Liver (tissue), 9 donors: ENCODE data around the gene PPFIBP2. TPM values are rescaled to one million over a fixed set of nuclear protein-coding genes. Genes with fewer than 3 reads are reported as not detected.

Experiments used
- DNase-seq: peaks from one replicate; pipeline ENCODE4 v3.0.0-alpha.2; 2017; ENCODE audit warnings: low spot score
- H3K27ac ChIP-seq, 2 donors: one replicate each; pipeline ENCODE4 v1.7.0; 2013; ENCODE audit warnings: inconsistent platforms in 2 of 2, low read length in 2 of 2, control low read depth in 1 of 2, low read depth in 1 of 2, mild to moderate bottlenecking in 1 of 2
- H3K27me3 ChIP-seq, 4 donors: one replicate each; pipeline versions ENCODE4 v1.6.1 to v1.7.0; 2013; ENCODE audit warnings: low read length in 3 of 4, inconsistent platforms in 1 of 4, mild to moderate bottlenecking in 1 of 4, moderate library complexity in 1 of 4; ENCODE audit not compliant: control insufficient read depth in 4 of 4, insufficient read depth in 4 of 4
- H3K36me3 ChIP-seq, 4 donors: one replicate each; pipeline versions ENCODE4 v1.6.1 to v1.7.0; 2013; ENCODE audit warnings: low read length in 3 of 4, mild to moderate bottlenecking in 3 of 4, low read depth in 1 of 4, moderate library complexity in 1 of 4; ENCODE audit not compliant: control insufficient read depth in 4 of 4, insufficient read depth in 3 of 4
- H3K4me1 ChIP-seq, 4 donors: one replicate each; pipeline versions ENCODE4 v1.6.1 to v1.7.0; 2013; ENCODE audit warnings: low read length in 3 of 4, mild to moderate bottlenecking in 3 of 4, moderate library complexity in 1 of 4; ENCODE audit not compliant: control insufficient read depth in 4 of 4, insufficient read depth in 4 of 4
- H3K4me3 ChIP-seq, 3 donors: one replicate each; pipeline versions ENCODE4 v1.6.1 to v1.7.0; 2013; ENCODE audit warnings: low read length in 3 of 3, control low read depth in 1 of 3, low read depth in 1 of 3, mild to moderate bottlenecking in 1 of 3
- H3K9ac ChIP-seq, 2 donors: one replicate each; pipeline ENCODE4 v1.7.0; 2013; ENCODE audit warnings: low read length in 2 of 2, mild to moderate bottlenecking in 2 of 2, moderate library complexity in 2 of 2, control low read depth in 1 of 2, low read depth in 1 of 2
- H3K9me3 ChIP-seq, 4 donors: one replicate each; pipeline versions ENCODE4 v1.6.1 to v1.7.0; 2013; ENCODE audit warnings: low read length in 3 of 4; ENCODE audit not compliant: control insufficient read depth in 4 of 4
- EGR1 ChIP-seq, 2 donors: IDR thresholded peaks; 2 replicates each; pipeline ENCODE4 v1.6.1; 2016 to 2018; ENCODE audit warnings: antibody characterized with exemption in 2 of 2, low read depth in 2 of 2
- FOXA1 ChIP-seq: IDR thresholded peaks from 2 replicates; pipeline ENCODE4 v1.6.1; 2016; ENCODE audit warnings: antibody characterized with exemption
- FOXA2 ChIP-seq: IDR thresholded peaks from 2 replicates; pipeline ENCODE4 v1.6.1; 2016; ENCODE audit warnings: antibody characterized with exemption
- GABPA ChIP-seq, 2 donors: IDR thresholded peaks in 1 of 2; conservative IDR thresholded peaks in 1 of 2; 2 replicates each; pipeline ENCODE4 v1.6.1; 2016; ENCODE audit warnings: antibody characterized with exemption in 2 of 2, mild to moderate bottlenecking in 1 of 2, moderate library complexity in 1 of 2
- HNF4A ChIP-seq, 2 donors: conservative IDR thresholded peaks; 2 replicates each; pipeline ENCODE4 v1.6.1; 2016; ENCODE audit warnings: antibody characterized with exemption in 2 of 2, mild to moderate bottlenecking in 2 of 2
- HNF4G ChIP-seq: IDR thresholded peaks from 2 replicates; pipeline ENCODE4 v1.6.1; 2016; ENCODE audit warnings: antibody characterized with exemption
- JUND ChIP-seq, 2 donors: IDR thresholded peaks; 2 replicates each; pipeline ENCODE4 v1.6.1; 2016; ENCODE audit warnings: antibody characterized with exemption in 2 of 2
- NR2F2 ChIP-seq: IDR thresholded peaks from 2 replicates; pipeline ENCODE4 v1.6.1; 2016; ENCODE audit warnings: antibody characterized with exemption
- RAD21 ChIP-seq, 2 donors: IDR thresholded peaks; 2 replicates each; pipeline ENCODE4 v1.6.1; 2016; ENCODE audit warnings: antibody characterized with exemption in 2 of 2, mild to moderate bottlenecking in 2 of 2
- RXRA ChIP-seq, 2 donors: IDR thresholded peaks; 2 replicates each; pipeline ENCODE4 v1.6.1; 2017 to 2018; ENCODE audit warnings: antibody characterized with exemption in 2 of 2, mild to moderate bottlenecking in 1 of 2
- SP1 ChIP-seq: IDR thresholded peaks from 2 replicates; pipeline ENCODE4 v1.6.1; 2018; ENCODE audit warnings: antibody characterized with exemption, mild to moderate bottlenecking
- TAF1 ChIP-seq: conservative IDR thresholded peaks from 2 replicates; pipeline ENCODE4 v1.6.1; 2016; ENCODE audit warnings: antibody characterized with exemption, mild to moderate bottlenecking
- YY1 ChIP-seq: IDR thresholded peaks from 2 replicates; pipeline ENCODE4 v1.6.1; 2016; ENCODE audit warnings: antibody characterized with exemption, mild to moderate bottlenecking
- WGBS: extraction: QIAGEN DNeasy Blood & Tissue Kit; methylation state at CpG from one replicate; pipeline ENCODE4 v1.1.7; 2013; 5-methylcytosine and 5-hydroxymethylcytosine counted together
- polyA plus RNA-seq, 2 donors: library from polyadenylated mRNA; stranded (reverse) in 1 of 2; unstranded in 1 of 2; fragments of 200-250 nt in 1 of 2; fragments of >200 nt in 1 of 2; fragmentation: Nextera tagmentation in 1 of 2; extraction: Ambion mirVana in 1 of 2; gene quantifications; one replicate each; pipeline versions ENCODE4 v1.2.1 to v1.2.3, GENCODE V29; 2013 to 2015
- total RNA-seq, 2 donors: library from RNA; depleted of rRNA; stranded (reverse); fragments of >200 nt; gene quantifications; one replicate each; pipeline ENCODE4 v1.2.3, GENCODE V29; 2014
- TF ChIP-seq, protein P1 (sequence below): IDR thresholded peaks from 2 replicates; pipeline ENCODE4 v1.6.1; 2016; ENCODE audit warnings: antibody characterized with exemption, mild to moderate bottlenecking
- TF ChIP-seq, protein P2 (sequence below): IDR thresholded peaks from 2 replicates; pipeline ENCODE4 v1.6.1; 2016; ENCODE audit warnings: antibody characterized with exemption
- TF ChIP-seq, protein P3 (sequence below): IDR thresholded peaks from 2 replicates; pipeline ENCODE4 v1.6.1; 2016; ENCODE audit warnings: antibody characterized with exemption
- TF ChIP-seq, protein P4 (sequence below): IDR thresholded peaks from 2 replicates; pipeline ENCODE4 v1.6.1; 2016; ENCODE audit warnings: antibody characterized with exemption
- TF ChIP-seq, protein P5 (sequence below): fragments of 150-350 bp; IDR thresholded peaks from 2 replicates; pipeline ENCODE4 v1.5.1; 2017; ENCODE audit warnings: improper control_type of control experiment, low read depth, low read length; ENCODE audit not compliant: missing input control
- donor health status: healthy.
- donor health status: healthy.
- donor health status: healthy.
- donor health status: healthy.
- donor health status: healthy.

The PPFIBP2 gene
- total and polyA plus RNA-seq, 4 donors, result 19.6 to 80.0 (median 23.2) TPM

DNA sequence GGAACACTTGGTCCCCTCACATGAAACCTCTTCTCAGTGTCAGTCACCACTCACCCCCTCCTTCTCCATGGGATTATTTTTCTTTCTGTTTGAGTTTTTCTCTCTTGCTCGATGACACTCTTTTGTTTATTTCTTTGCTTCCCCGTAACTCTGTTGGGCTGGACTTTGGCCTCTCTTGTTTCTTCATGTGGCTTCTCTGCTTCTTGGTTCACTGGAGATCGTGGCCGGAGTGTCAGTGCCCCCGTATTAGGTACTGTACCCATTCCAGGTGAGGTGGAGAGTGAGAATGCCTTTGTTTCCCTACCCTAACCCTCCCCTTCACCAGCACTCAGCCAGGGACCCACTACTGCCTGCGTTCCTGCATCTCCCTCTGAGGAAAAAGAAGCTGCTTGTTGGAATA lies 127.0 kb downstream of the PPFIBP2 start:
- Histone ChIP-seq H3K36me3 (peaks cover 11 to 76% (median 67%) of the 10 kb centered on the region in 4 donors), H3K27me3 (no peaks in the 10 kb centered on the region), H3K4me1 (no peaks in the 10 kb centered on the region), H3K27ac (no peak overlapping the region), H3K9ac (no peak overlapping the region), H3K9me3 (no peaks in the 10 kb centered on the region), H3K4me3 (no peak overlapping the region)
- WGBS, result 74% methylated on average over 6 of the region's 6 CpGs
- no peak for DNase-seq
- TF ChIP-seq SP1 (no peak), GABPA (IDR thresholded peaks at IDR 0.05 in 1 of 2, conservative IDR thresholded peaks at IDR 0.05 in 1 of 2) (no peak), YY1 (no peak), JUND (IDR thresholded peaks at IDR 0.05) (no peak), EGR1 (IDR thresholded peaks at IDR 0.05; ENCODE audit: low read depth in 2 of 2) (no peak), FOXA1 (no peak), HNF4G (no peak), TAF1 (no peak), RXRA (IDR thresholded peaks at IDR 0.05) (no peak), FOXA2 (no peak), HNF4A (conservative IDR thresholded peaks at IDR 0.05) (no peak), RAD21 (IDR thresholded peaks at IDR 0.05) (no peak), NR2F2 (no peak)
- TF ChIP-seq, protein P1, sequence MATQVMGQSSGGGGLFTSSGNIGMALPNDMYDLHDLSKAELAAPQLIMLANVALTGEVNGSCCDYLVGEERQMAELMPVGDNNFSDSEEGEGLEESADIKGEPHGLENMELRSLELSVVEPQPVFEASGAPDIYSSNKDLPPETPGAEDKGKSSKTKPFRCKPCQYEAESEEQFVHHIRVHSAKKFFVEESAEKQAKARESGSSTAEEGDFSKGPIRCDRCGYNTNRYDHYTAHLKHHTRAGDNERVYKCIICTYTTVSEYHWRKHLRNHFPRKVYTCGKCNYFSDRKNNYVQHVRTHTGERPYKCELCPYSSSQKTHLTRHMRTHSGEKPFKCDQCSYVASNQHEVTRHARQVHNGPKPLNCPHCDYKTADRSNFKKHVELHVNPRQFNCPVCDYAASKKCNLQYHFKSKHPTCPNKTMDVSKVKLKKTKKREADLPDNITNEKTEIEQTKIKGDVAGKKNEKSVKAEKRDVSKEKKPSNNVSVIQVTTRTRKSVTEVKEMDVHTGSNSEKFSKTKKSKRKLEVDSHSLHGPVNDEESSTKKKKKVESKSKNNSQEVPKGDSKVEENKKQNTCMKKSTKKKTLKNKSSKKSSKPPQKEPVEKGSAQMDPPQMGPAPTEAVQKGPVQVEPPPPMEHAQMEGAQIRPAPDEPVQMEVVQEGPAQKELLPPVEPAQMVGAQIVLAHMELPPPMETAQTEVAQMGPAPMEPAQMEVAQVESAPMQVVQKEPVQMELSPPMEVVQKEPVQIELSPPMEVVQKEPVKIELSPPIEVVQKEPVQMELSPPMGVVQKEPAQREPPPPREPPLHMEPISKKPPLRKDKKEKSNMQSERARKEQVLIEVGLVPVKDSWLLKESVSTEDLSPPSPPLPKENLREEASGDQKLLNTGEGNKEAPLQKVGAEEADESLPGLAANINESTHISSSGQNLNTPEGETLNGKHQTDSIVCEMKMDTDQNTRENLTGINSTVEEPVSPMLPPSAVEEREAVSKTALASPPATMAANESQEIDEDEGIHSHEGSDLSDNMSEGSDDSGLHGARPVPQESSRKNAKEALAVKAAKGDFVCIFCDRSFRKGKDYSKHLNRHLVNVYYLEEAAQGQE, result no peak
- TF ChIP-seq, protein P2, sequence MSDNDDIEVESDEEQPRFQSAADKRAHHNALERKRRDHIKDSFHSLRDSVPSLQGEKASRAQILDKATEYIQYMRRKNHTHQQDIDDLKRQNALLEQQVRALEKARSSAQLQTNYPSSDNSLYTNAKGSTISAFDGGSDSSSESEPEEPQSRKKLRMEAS, result no peak
- TF ChIP-seq, protein P3, sequence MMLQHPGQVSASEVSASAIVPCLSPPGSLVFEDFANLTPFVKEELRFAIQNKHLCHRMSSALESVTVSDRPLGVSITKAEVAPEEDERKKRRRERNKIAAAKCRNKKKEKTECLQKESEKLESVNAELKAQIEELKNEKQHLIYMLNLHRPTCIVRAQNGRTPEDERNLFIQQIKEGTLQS, result no peak
- TF ChIP-seq, protein P4, sequence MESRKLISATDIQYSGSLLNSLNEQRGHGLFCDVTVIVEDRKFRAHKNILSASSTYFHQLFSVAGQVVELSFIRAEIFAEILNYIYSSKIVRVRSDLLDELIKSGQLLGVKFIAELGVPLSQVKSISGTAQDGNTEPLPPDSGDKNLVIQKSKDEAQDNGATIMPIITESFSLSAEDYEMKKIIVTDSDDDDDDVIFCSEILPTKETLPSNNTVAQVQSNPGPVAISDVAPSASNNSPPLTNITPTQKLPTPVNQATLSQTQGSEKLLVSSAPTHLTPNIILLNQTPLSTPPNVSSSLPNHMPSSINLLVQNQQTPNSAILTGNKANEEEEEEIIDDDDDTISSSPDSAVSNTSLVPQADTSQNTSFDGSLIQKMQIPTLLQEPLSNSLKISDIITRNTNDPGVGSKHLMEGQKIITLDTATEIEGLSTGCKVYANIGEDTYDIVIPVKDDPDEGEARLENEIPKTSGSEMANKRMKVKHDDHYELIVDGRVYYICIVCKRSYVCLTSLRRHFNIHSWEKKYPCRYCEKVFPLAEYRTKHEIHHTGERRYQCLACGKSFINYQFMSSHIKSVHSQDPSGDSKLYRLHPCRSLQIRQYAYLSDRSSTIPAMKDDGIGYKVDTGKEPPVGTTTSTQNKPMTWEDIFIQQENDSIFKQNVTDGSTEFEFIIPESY, result no peak
- TF ChIP-seq, protein P5, sequence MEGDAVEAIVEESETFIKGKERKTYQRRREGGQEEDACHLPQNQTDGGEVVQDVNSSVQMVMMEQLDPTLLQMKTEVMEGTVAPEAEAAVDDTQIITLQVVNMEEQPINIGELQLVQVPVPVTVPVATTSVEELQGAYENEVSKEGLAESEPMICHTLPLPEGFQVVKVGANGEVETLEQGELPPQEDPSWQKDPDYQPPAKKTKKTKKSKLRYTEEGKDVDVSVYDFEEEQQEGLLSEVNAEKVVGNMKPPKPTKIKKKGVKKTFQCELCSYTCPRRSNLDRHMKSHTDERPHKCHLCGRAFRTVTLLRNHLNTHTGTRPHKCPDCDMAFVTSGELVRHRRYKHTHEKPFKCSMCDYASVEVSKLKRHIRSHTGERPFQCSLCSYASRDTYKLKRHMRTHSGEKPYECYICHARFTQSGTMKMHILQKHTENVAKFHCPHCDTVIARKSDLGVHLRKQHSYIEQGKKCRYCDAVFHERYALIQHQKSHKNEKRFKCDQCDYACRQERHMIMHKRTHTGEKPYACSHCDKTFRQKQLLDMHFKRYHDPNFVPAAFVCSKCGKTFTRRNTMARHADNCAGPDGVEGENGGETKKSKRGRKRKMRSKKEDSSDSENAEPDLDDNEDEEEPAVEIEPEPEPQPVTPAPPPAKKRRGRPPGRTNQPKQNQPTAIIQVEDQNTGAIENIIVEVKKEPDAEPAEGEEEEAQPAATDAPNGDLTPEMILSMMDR, result no peak
